Amygdala (tissue), 56 donors: ENCODE results near the gene RXFP3.

ENCODE experiments used
- DNase-seq, 56 donors: peaks; one replicate each; lab custom pipeline; 2025; lab: John Stamatoyannopoulos, UW

Gene RXFP3

GRCh38 chr5:33978306-33978705 lies 42.1 kb downstream of the RXFP3 start:
- no peak for DNase-seq

GRCh38 chr5:33980030-33980429 lies 43.8 kb downstream of the RXFP3 start:
- no peak for DNase-seq

GRCh38 chr5:33981408-33982162 lies 45.4 kb downstream of the RXFP3 start:
- peak in 1 of 56 donors; percentile 4 for DNase-seq

- DNase-seq, result no peak
Observed at GRCh38 chr5:33984178-33984577, 48.0 kb downstream of the RXFP3 start.

GRCh38 chr5:33984671-33985124 lies 48.5 kb downstream of the RXFP3 start, which contains the start of gene SLC45A2:
TSS of gene SLC45A2 (minus strand) at chr5:33984693. CDS start at chr5:33984583, 110 bp downstream.
- no peak for DNase-seq

GRCh38 chr5:33985447-33985846 lies 49.3 kb downstream of the RXFP3 start:
- DNase-seq, result no peak
